Activated CD8-positive, alpha-beta memory T cell treated with anti-CD3 and anti-CD28 coated beads, Interleukin-2, amount 50 U/mL, for 1 hour (primary cell): ENCODE data around the gene PLXNA3.

Experiments used
- DNase-seq: peaks from one replicate; pipeline ENCODE4 v3.0.0-alpha.2; 2020; ENCODE audit errors: extremely low read depth

PLXNA3 gene

DNA sequence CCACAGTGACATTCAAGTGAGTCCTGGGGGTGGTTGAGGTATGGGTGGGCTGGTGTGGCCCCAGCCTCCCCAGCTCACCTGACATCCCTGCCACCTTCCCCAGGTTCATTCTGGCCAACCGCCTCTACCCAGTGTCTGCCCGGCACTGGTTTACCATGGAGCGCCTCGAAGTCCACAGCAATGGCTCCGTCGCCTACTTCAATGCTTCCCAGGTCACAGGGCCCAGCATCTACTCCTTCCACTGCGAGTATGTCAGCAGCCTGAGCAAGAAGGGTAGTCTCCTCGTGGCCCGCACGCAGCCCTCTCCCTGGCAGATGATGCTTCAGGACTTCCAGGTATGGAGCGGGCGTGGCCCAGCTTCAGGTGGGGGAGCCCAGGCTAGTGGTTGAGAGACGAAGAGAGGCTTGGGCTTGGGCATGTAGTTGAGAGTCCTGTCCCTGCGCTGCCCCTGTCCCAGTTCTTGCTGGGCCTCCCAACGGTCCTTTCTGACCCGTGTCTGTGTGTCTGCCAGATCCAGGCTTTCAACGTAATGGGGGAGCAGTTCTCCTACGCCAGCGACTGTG is 22.8 kb upstream of the PLXNA3 start:
- DNase-seq = no peak

DNA sequence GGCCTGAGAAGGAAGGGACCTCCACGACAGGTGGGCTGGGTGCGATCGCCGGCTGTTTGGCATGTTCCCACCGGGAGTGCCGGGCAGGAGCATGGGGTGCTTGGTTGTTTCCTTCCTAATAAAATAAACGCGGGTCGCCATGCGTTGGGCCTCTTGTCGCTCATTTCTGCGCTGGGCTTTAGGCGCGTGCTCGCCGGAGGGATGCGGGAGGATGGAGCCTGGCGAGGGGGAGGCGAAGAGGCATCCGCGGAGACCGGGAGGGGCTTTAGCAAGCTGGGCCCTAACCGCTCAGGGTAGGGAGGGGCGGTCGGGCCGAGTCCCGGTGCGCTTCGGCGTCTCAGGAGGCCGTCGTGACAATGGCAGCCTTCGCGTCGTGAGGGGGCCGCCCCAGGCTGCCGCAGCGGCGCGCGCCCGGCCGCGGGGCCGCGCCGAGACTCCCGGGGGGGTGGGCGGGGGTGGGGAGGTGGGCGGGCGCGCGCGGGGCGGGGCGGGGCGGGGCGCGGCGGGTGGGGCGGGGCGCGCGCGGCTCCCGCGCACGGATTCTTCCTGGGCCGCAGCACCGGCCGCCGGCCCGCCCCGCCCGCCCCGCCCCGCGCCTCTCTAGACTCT is 21.6 kb upstream of the PLXNA3 start:
- DNase-seq = no peak

DNA sequence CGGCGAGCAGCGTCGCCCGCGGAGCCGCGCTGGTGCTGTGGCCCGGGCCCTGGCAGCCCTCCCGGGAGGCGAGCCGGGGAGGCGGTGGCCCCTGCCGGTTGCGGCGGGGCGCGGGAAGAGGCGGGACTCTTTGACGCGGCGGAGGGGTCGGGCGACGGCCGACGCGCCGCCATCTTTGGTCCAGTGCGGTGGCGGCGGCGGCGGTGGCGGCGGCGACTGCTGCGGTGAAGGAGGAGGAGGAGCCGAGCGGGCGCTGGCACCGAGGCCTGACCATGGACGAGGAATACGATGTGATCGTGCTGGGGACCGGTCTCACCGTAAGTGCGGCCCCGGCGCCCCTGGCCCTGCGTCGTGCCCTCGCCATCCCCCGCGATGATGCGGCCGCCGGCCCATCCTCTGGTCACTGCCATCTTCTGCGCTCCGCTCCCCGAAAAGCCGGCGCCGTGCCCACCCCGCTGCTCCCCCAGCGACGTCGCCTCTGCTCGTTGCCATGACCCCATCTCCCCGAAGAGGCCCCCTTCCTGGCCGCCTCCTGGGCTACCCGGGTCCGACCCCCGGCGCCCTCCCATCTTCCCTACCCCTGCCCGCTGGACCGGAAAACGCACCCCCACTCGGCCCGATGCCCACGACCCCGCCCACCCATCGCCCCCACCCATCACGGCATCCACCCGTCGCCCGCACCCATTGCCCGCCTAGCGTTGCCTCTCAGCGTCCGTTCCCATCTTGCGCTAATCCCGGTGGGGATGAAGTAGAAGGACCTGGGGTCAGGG is 20.9 kb upstream of the PLXNA3 start, which contains the start of gene GDI1:
GDI1 (plus strand) TSS at position 172 of the 770 bp plus-strand sequence; CDS start at position 273, 101 bp downstream.
- no peak for DNase-seq

DNA sequence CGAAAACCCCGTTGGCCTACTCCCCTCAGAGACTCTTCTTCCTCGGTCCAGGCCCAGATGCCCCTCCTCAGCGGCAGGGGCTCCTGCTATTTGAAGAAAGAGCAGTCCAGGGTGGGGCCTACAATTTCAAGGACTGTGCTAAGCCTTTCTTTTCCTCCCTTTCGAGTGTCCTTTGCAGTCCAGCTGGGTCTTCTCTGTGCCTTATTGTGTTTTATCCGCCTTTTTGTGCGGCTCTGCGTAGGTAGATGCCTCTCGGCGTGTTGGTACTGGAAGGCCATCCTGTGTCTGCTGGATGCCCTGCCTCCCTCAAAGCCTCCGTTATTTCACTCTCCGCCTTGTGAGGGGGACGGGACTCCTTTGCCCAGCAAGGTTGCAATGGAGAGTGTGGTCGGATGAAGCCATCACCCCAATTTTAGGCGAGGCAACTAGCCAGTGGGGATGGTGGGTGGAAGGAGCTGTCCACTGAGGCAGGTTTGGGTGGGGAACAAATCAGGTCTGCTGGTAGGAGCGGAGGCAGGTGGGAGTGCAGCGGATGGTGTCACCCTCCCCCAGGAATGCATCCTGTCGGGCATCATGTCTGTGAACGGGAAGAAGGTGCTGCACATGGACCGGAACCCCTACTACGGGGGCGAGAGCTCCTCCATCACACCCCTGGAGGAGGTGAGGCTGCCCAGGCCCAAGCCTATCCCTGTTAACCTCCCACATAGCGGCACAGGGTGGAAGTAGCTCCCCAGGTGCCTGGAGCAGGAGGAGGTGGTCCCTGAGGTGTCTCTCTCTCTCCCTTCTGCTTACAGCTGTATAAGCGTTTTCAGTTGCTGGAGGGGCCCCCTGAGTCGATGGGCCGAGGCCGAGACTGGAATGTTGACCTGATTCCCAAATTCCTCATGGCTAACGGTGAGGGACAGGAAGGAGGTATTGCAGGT is 19.8 kb upstream of the PLXNA3 start:
- no peak for DNase-seq

DNA sequence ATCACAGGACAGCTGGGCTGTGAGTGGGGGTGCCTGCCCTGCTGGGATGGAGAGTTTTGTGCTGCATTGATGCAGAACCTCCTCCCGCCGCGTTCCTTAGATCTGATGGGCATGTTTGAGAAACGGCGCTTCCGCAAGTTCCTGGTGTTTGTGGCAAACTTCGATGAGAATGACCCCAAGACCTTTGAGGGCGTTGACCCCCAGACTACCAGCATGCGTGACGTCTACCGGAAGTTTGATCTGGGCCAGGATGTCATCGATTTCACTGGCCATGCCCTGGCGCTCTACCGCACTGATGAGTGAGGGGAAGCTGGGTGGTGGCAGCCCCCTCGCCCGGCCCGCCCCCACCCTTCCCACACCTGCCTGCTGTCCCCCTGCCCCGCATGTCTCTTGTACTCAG is 18.2 kb upstream of the PLXNA3 start:
- no peak for DNase-seq

DNA sequence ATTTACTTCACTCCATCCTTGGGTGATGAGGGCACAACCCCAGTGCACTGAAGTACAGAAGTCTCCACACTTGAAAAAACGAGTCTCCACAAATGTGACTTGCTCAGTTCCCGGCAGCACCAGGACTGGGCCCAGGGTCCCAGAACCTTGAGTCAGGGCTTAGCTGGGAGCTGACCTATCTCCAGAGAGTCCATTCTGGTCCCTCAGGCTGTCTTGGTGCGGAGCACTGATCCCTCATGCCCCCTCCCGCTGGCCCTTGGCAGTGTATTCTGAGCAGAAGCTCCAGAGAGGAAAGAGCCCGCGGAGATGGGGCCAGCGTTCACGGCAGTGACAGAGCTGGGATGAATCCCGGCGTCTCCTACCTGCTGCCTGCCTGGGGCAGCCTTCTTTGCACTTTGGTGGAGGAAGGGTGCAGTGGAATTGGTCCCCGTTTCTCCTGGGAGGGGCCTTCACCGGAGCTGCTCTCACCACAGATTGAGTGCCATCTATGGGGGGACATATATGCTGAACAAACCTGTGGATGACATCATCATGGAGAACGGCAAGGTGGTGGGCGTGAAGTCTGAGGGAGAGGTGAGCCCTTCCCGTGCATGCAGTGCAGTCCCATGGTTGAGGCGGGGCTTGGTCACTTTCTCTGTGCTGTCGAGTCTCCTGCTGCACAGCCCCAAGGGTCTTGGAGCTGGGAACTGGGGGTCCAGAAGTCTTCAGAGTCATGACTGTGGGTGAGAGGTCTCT is 17.3 kb upstream of the PLXNA3 start:
- DNase-seq = no peak

DNA sequence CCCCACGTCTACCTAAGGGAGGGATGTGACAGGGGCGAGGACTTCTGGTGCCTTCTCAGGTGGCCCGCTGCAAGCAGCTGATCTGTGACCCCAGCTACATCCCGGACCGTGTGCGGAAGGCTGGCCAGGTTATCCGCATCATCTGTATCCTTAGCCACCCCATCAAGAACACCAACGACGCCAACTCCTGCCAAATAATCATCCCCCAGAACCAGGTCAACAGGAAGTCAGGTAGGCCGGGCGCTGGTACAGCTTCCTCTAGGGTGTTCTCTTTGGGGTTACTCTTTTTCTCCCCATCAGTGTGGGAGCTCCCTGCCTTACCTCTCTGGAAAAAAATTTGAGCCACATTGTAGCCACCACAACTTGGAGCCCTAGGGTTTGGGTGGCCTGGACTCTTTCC is 16.5 kb upstream of the PLXNA3 start:
- no peak for DNase-seq

DNA sequence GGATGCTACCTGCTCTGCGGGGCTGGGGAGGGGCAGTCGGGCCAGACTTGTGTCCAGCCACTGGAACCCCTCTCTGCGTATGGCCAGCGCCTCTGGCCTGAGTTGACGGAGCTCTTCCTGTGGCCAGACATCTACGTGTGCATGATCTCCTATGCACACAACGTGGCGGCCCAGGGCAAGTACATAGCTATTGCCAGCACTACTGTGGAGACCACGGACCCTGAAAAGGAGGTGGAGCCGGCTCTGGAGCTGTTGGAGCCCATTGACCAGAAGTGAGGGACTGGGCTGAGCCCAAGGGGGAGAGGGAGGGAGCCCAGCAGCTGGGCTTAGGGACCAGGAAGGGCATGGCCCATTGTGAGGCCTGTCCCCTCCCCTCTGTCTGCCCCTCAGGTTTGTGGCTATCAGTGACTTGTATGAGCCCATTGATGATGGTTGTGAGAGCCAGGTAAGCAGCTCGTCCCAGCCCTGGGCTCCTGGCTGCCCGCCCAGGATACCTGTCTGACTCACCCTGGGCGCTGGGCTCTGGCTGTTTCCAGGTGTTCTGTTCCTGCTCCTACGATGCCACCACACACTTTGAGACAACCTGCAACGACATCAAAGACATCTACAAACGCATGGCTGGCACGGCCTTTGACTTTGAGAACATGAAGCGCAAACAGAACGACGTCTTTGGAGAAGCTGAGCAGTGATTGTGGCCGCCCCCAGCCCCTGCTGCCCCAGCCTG is 15.9 kb upstream of the PLXNA3 start:
- DNase-seq = no peak

DNA sequence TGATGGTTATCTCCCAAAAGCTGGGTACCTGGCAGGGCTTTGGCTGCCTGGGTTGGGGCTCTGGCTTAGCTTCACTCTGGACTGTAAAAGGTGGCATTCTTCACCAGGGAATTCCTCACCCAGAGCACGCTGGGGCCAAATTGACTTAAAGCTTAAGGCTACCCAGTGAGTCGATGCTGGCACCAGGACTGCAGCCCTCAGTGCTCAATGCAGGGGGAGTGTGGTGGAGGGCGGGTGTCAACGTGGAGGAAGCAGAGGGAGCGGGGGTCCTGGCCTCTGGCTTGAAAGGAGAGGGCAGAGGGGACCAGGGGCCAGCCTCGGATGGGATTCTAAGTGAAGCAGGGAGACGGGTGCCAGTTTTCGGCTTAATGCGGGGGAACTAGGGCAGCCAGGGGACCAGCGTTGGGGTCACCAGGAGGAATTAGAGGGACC is 14.6 kb upstream of the PLXNA3 start:
- no peak for DNase-seq

DNA sequence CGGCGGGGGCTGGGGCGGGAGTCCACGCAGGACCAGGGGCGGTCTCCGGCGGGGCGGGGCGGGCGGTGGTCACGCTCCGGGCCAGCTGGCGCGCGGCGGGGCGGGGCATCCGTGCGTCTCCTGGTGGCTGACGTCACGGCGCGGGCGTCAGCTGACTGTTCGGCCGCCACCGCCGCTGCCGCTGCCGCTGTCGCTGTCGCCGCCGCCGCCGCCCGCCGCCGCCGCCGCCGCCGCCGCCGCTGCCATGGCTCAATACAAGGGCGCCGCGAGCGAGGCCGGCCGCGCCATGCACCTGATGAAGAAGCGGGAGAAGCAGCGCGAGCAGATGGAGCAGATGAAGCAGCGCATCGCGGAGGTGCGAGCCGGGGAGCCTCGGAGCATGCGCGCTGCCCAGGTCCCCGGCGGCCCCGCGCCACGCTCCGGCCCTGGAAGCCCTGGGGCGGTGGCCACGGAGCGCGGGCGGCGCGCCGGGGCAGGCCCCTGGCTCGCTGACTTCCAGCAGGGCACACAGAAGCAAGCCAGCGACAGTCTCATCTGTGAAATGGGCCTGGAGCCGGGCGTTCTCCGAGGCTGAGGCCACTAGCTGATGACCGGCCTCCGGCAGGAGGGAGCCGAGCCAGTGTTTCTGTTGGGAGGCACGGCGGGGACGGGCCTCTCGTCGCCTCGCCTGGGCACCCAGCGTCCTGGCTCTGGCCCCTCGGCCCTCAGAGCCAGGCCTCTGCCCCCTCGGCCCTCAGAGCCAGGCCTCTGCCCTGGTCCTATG is 13.9 kb upstream of the PLXNA3 start, which contains the start of gene FAM50A:
FAM50A (plus strand) TSS at position 150 of the 763 bp plus-strand sequence; CDS start at position 245, 95 bp downstream.
- DNase-seq = no peak

DNA sequence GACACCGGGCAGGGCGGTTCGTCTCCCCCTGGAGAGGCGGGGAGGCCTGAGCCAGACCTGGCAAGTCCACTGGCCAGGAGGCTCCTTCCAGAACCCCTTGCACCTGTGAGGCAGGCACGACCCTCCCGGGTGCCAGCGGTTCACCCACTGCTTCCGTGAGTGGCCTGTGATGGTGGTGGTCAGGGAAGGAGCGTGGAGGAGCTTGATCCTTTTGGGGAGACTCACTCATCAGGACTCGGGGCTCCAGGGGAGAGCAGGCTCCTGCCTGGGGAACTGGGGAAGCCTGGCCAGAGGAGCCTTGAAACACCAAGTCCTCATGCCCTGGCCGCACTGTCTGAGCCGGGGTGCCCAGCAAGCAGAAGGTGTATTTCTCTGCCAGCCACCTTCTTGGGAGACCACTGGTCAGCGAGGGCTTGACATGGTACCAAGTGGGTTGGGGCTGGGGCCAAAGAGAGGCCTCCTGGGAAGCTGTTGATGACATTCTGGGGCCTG is 13.3 kb upstream of the PLXNA3 start:
- no peak for DNase-seq

DNA sequence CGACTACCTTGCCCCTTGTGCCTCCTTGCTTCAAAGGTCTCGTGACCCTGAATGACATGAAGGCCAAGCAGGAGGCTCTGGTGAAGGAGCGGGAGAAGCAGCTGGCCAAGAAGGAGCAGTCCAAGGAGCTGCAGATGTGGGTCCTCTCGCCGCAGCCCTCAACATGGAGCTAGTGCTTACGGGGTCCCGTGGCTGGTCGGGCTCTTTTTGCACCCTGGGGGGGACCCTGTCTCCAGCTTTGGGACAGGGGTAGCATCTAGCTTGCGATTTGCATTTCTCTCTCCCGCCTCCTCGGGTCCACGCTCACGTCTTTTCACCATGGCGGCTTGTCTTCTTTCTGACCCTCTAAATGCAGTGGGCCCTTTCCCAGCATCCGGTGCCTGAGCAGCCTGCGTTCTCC is 12.3 kb upstream of the PLXNA3 start:
- DNase-seq = no peak

DNA sequence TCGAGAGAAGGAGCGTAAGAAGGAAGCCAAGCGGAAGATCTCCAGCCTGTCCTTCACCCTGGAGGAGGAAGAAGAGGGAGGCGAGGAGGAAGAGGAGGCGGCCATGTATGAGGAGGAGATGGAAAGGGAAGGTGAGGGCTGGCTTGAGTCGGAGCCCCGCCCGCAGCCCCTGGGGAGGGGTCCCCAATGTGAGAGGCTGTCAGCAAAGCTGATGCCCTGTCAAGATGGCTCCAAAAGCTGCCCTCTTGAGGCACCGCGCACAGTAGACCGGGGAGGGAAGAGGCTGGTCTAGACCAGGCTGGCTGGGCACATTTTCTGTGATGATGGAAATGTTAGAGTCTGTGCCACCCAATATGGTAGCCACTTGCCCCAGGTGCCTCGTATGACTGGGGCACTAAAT is 11.7 kb upstream of the PLXNA3 start:
- no peak for DNase-seq

DNA sequence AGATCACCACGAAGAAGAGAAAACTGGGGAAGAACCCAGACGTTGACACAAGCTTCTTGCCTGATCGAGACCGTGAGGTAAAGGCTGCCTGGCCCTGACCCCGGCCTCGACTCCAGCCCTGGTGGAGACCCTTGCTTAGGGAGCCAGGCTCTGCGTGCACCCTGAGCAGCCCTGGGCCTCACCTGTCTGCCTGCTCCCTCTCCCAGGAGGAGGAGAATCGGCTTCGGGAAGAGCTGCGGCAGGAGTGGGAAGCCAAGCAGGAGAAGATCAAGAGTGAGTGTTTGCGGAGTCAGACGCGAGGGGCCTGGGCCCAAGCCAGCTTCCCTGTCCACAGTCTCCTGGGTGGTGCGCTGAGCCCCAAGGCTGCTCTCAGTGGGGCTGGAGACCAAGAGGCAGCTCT is 9.6 kb upstream of the PLXNA3 start:
- DNase-seq = no peak

DNA sequence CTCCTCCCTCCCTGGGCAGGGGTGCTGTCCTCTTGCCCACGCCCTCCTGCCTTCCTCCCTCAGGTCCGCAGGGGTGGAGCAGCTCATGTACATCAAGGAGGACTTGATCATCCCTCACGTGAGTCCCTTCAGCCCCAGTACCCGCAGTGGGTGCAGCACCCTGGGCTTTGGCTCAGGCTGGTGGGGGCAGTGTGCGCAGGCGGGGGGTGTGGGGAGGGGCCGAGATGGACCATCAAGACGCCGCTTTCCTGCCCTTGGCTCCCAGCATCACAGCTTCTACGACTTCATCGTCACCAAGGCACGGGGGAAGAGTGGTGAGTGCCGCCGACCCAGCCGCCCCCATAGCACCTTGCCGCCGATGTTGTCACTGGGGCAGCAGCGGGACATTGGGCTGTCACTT is 8.5 kb upstream of the PLXNA3 start:
- no peak for DNase-seq

DNA sequence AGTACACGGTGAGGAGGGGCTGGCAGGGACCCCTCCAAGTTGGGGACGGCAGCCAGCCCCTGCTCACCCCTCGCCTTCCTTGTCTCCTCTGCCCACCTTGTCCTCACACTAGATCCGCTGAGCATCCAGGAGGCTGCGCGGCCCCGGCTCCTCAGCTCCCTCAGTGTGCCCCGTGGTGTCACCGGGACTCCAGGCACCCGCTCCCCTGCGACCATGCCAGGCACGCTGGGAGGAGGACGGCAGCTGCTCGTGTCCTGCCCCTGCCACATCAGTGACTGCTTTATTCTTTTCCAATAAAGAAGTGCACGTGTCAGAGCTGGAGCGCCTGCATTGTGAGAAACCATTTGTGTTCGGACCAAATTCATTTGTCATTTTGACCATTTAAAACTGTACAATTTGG is 7.8 kb upstream of the PLXNA3 start:
- DNase-seq = no peak

DNA sequence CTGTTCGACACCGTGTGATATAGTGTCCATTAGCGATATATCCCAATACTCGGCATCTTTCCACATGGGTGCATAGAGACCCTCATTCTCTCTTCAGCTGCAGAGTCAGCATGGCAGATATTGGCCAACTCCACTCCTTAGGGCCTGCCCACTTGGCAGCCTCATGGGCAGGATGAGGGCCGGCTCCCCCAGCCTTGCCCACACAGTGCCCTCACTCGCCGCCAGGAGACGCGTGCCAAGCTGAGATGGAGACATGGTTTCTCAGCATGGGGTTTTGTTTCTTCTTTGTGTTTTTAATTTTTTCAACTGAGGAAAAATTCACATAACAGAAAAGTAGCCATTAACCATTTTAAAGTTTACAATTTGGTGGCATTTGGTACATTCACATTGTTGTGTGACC is 5.3 kb upstream of the PLXNA3 start:
- DNase-seq = no peak

DNA sequence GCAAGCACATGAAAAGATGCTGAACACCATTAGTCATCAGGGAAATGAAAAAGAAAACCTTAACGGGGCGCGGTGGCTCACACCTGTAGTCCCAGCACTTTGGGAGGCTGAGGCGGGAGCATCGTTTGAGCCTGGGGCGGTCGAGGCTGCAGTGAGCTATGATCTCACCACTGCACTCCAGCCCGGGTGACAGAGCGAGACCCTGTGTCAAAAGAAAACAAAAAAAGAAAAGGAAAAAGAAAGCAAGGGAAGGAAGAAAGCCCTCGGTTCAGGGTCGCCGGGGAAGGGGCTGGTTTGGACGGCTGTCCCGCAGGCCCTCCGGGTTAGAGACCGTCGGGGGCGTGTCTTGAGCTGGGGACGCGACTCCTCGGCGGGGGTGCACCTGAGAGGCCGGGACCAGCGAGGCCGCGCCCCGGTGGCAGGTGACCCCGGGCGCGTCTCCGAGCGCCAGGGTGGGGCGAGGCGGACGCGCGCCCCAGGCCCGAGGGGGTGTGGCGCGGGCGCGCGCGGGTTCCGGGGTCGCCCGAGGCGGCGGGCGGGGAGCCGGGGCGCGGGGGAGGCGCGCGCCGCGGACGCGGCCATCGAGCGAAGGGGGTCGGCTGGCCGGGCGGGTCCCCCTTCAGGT is 478 bp upstream of the PLXNA3 start:
- DNase-seq = no peak
